ENCODE data around the gene GTF3A. TPM values are rescaled to one million over a fixed set of nuclear protein-coding genes. Genes with fewer than 3 reads are reported as not detected.

The GTF3A gene
- total and polyA plus RNA-seq, 9 of the 15 experiments (the other 6 are each of a cell fraction or from before 2014, with no cell fraction given), result 47.5 to 303 (median 174) TPM

DNA sequence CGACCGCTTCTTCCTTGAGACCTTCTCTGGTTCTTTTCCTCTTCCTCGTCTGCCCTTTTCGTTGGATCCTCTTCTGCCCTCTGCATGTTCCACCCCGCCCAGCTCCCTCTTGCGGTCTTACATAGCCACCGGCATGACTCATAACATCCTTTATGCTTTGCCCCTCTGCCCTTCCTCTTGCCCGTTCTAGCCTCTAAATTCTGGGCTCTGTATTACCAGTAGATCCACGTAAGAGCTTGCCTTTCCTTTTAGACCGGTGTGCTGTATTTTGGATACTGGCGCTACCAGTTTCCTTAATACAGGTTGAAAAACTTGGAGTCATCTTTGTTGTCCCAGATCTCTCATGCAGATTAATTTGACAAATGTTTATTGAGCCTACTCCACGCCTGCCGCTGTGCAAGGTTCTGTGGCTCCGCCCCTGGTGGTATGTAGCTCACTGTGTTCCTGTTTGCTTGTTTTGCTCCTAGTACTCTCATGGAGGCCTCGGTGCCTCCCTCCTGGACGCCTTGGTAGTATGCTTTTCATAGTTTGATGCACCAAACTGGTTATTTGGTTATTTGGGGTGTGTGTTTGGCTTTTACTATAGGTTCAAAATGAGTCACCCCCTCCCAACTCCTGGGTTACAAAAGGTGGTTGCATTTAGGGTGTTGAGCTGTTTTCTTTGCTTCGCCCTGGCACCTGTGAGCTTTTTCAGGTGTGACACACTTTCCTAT is 1.7 kb downstream of the GTF3A start (continued):
- TF ChIP-seq, protein P1, sequence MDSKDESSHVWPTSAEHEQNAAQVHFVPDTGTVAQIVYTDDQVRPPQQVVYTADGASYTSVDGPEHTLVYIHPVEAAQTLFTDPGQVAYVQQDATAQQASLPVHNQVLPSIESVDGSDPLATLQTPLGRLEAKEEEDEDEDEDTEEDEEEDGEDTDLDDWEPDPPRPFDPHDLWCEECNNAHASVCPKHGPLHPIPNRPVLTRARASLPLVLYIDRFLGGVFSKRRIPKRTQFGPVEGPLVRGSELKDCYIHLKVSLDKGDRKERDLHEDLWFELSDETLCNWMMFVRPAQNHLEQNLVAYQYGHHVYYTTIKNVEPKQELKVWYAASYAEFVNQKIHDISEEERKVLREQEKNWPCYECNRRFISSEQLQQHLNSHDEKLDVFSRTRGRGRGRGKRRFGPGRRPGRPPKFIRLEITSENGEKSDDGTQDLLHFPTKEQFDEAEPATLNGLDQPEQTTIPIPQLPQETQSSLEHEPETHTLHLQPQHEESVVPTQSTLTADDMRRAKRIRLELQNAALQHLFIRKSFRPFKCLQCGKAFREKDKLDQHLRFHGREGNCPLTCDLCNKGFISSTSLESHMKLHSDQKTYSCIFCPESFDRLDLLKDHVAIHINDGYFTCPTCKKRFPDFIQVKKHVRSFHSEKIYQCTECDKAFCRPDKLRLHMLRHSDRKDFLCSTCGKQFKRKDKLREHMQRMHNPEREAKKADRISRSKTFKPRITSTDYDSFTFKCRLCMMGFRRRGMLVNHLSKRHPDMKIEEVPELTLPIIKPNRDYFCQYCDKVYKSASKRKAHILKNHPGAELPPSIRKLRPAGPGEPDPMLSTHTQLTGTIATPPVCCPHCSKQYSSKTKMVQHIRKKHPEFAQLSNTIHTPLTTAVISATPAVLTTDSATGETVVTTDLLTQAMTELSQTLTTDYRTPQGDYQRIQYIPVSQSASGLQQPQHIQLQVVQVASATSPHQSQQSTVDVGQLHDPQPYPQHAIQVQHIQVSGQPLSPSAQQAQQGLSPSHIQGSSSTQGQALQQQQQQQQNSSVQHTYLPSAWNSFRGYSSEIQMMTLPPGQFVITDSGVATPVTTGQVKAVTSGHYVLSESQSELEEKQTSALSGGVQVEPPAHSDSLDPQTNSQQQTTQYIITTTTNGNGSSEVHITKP (IDR thresholded peaks at IDR 0.05; ENCODE audit: partially characterized antibody), result peak; percentile 17
- TF ChIP-seq, protein P2, sequence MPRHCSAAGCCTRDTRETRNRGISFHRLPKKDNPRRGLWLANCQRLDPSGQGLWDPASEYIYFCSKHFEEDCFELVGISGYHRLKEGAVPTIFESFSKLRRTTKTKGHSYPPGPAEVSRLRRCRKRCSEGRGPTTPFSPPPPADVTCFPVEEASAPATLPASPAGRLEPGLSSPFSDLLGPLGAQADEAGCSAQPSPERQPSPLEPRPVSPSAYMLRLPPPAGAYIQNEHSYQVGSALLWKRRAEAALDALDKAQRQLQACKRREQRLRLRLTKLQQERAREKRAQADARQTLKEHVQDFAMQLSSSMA (CRISPR knock-in tag; IDR thresholded peaks at IDR 0.05), result no peak
- no peak for TF ChIP-seq CREB5 (CRISPR knock-in tag; IDR thresholded peaks at IDR 0.05)
- 0 out of 4 replicates have a peak, but pooled peaks have one; percentile 16 to 28 for TF ChIP-seq TRIM24 (IDR thresholded peaks at IDR 0.05)
- TF ChIP-seq LARP7 (IDR thresholded peaks at IDR 0.05), result no peak
- TF ChIP-seq EP300 (IDR thresholded peaks at IDR 0.05; ENCODE audit: low read length), result no peak
- TF ChIP-seq SMAD1 (IDR thresholded peaks at IDR 0.05; ENCODE audit: low read depth, low read length, partially characterized antibody), result no peak
- TF ChIP-seq NKRF (IDR thresholded peaks at IDR 0.05; ENCODE audit: borderline replicate concordance), result 0 out of 2 replicates have a peak, but pooled peaks have one; percentile 46
- TF ChIP-seq NFYB (IDR thresholded peaks at IDR 0.05; ENCODE audit: extremely low read depth, insufficient read length), result no peak
- no peak for TF ChIP-seq NR2F6 (CRISPR knock-in tag; IDR thresholded peaks at IDR 0.05)
- no peak for TF ChIP-seq POU5F1 (IDR thresholded peaks at IDR 0.05; ENCODE audit: borderline replicate concordance, low read depth, low read length, partially characterized antibody)
- TF ChIP-seq ZFX (CRISPR knock-in tag; IDR thresholded peaks at IDR 0.05), result no peak
- peak in 1 of 2 experiments; percentile 48; a peak in 1 of 4 replicates for TF ChIP-seq NRF1 (conservative IDR thresholded peaks at IDR 0.05 in 1 of 2, IDR thresholded peaks at IDR 0.05 in 1 of 2)
- no peak for TF ChIP-seq PTRF (tag; IDR thresholded peaks at IDR 0.05)
- no peak for TF ChIP-seq MCM2 (IDR thresholded peaks at IDR 0.05; ENCODE audit: low read depth)
- TF ChIP-seq MECOM (CRISPR knock-in tag; IDR thresholded peaks at IDR 0.05), result peak; percentile 44; the same call in 1 of the 2 replicates
- no peak for TF ChIP-seq KAT8 (IDR thresholded peaks at IDR 0.05; ENCODE audit: low read depth)
- TF ChIP-seq ZEB2 (IDR thresholded peaks at IDR 0.05), result no peak
- no peak for TF ChIP-seq ZNF217 (CRISPR knock-in tag; IDR thresholded peaks at IDR 0.05)
- TF ChIP-seq MAZ (CRISPR knock-in tag; conservative IDR thresholded peaks at IDR 0.05 in 1 of 2, IDR thresholded peaks at IDR 0.05 in 1 of 2), result peak; percentile 19 to 35; a peak in 1 of 4 replicates
- no peak for TF ChIP-seq LCOR (CRISPR knock-in tag; IDR thresholded peaks at IDR 0.05)
- TF ChIP-seq WHSC1 (IDR thresholded peaks at IDR 0.05; ENCODE audit: low read length), result no peak

All from K562 (cell line).